Measurements from ENCODE around the gene MBOAT1.

MBOAT1 gene

GRCh38 chr6:20243288-20243687, 31.0 kb upstream of the MBOAT1 start:
- TF ChIP-seq PATZ1 (CRISPR knock-in tag; IDR thresholded peaks at IDR 0.05; ENCODE audit: borderline replicate concordance) (no peak), ZNF565 (CRISPR knock-in tag; conservative IDR thresholded peaks at IDR 0.05; ENCODE audit: low read depth) (no peak), GLIS3 (CRISPR knock-in tag; IDR thresholded peaks at IDR 0.05) (no peak), SNAI2 (CRISPR knock-in tag; IDR thresholded peaks at IDR 0.05) (no peak), OSR1 (CRISPR knock-in tag; IDR thresholded peaks at IDR 0.05) (no peak), ZNF70 (CRISPR knock-in tag; IDR thresholded peaks at IDR 0.05) (no peak), ARNTL (CRISPR knock-in tag; IDR thresholded peaks at IDR 0.05; ENCODE audit: borderline replicate concordance, low read depth) (no peak), TCF4 (CRISPR knock-in tag; IDR thresholded peaks at IDR 0.05; ENCODE audit: borderline replicate concordance) (no peak), ZC3H10 (CRISPR knock-in tag; IDR thresholded peaks at IDR 0.05) (no peak), TOX (CRISPR knock-in tag; IDR thresholded peaks at IDR 0.05; ENCODE audit: borderline replicate concordance) (no peak)
- ATAC-seq: no peak

- TF ChIP-seq OSR1 (CRISPR knock-in tag; IDR thresholded peaks at IDR 0.05): no peak
- TF ChIP-seq CSDC2 (CRISPR knock-in tag; IDR thresholded peaks at IDR 0.05): no peak
- no peak for TF ChIP-seq BACH2 (CRISPR knock-in tag; IDR thresholded peaks at IDR 0.05; ENCODE audit: borderline replicate concordance)
- TF ChIP-seq ZNF565 (CRISPR knock-in tag; conservative IDR thresholded peaks at IDR 0.05; ENCODE audit: low read depth): no peak
- ATAC-seq: no peak
These were observed 30.1 kb upstream of the MBOAT1 start for GRCh38 chr6:20242397-20242796.

GRCh38 chr6:20241102-20241501, 28.8 kb upstream of the MBOAT1 start:
- no peak for TF ChIP-seq TOX (CRISPR knock-in tag; IDR thresholded peaks at IDR 0.05; ENCODE audit: borderline replicate concordance)
- no peak for ATAC-seq

- TF ChIP-seq GLIS3 (CRISPR knock-in tag; IDR thresholded peaks at IDR 0.05) (no peak), CSDC2 (CRISPR knock-in tag; IDR thresholded peaks at IDR 0.05) (no peak), ESRRG (CRISPR knock-in tag; IDR thresholded peaks at IDR 0.05) (no peak), ZFP30 (CRISPR knock-in tag; IDR thresholded peaks at IDR 0.05) (no peak), SNAI2 (CRISPR knock-in tag; IDR thresholded peaks at IDR 0.05) (no peak), ZNF70 (CRISPR knock-in tag; IDR thresholded peaks at IDR 0.05) (no peak), CSRNP3 (CRISPR knock-in tag; IDR thresholded peaks at IDR 0.05) (no peak), ARNTL (CRISPR knock-in tag; IDR thresholded peaks at IDR 0.05; ENCODE audit: borderline replicate concordance, low read depth) (no peak), ZFP3 (CRISPR knock-in tag; IDR thresholded peaks at IDR 0.05) (no peak), ZNF565 (CRISPR knock-in tag; conservative IDR thresholded peaks at IDR 0.05; ENCODE audit: low read depth) (no peak), BACH2 (CRISPR knock-in tag; IDR thresholded peaks at IDR 0.05; ENCODE audit: borderline replicate concordance) (no peak), ZC3H10 (CRISPR knock-in tag; IDR thresholded peaks at IDR 0.05) (no peak), ZNF8 (CRISPR knock-in tag; IDR thresholded peaks at IDR 0.05) (no peak), PPARA (CRISPR knock-in tag; IDR thresholded peaks at IDR 0.05; ENCODE audit: borderline replicate concordance) (no peak), TOX (CRISPR knock-in tag; IDR thresholded peaks at IDR 0.05; ENCODE audit: borderline replicate concordance) (no peak), TSHZ2 (CRISPR knock-in tag; IDR thresholded peaks at IDR 0.05) (no peak), RARB (CRISPR knock-in tag; IDR thresholded peaks at IDR 0.05) (no peak), ISL1 (CRISPR knock-in tag; IDR thresholded peaks at IDR 0.05) (no peak)
- no peak for ATAC-seq
These were observed 26.7 kb upstream of the MBOAT1 start for GRCh38 chr6:20238688-20239587.

Data from SK-N-SH treated with all-trans-retinoic acid at 6 μM for 48 hours (cell line).